HTERT RPE-1 (cell line): ENCODE data around the gene ALDH8A1.

Source experiments
- in situ Hi-C: fragments of 300-500 bp; cut with MboI; formaldehyde crosslinking; loops from 4 replicates; pipeline ENCODE4 v1.14.3; 2020; ENCODE audit warnings: low sequenced_read_pairs

The ALDH8A1 gene

GRCh38 chr6:134880487-134881190 lies 69.3 kb downstream of the ALDH8A1 start:
- in situ Hi-C loops: no loop called here

DNA sequence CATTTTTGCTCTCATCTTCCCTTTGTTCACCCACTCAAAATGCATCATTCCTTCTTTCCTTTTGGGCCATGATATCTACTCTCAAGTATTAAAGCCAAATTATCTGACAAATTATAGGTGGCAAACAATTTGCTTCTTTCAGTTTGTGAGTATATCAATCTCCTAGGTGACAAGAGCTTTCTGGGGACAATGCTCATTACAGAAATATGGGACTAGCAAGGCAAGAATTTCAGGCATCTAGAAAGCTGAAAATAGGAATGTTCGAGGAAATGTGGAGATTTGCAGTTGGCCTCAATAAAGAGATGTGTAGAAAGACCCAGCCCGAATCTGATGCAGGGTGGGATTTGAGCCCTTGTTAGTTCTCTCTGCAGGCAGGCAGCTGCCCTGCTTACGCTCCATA lies 71.8 kb downstream of the ALDH8A1 start:
- in situ Hi-C loops: no loop called here

DNA sequence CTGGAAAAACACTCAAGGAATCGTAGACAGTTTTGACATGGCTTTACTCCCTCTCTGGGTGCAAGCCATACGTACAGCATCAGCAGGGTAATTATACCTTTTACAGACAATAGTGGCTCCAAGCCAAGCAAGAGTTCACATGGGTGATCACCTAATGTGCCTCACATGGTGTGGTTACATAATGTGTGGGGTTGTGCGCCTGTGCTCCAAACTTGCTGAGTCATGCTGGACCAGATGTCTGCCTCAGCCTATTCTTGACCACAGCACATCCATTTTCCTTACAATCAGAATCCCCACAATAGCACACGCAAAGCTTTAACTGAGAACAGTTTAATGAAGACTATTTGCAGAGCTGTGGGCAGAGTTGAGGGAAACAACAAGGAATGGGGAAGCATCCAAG lies 74.5 kb downstream of the ALDH8A1 start:
- in situ Hi-C loops: no loop called here

DNA sequence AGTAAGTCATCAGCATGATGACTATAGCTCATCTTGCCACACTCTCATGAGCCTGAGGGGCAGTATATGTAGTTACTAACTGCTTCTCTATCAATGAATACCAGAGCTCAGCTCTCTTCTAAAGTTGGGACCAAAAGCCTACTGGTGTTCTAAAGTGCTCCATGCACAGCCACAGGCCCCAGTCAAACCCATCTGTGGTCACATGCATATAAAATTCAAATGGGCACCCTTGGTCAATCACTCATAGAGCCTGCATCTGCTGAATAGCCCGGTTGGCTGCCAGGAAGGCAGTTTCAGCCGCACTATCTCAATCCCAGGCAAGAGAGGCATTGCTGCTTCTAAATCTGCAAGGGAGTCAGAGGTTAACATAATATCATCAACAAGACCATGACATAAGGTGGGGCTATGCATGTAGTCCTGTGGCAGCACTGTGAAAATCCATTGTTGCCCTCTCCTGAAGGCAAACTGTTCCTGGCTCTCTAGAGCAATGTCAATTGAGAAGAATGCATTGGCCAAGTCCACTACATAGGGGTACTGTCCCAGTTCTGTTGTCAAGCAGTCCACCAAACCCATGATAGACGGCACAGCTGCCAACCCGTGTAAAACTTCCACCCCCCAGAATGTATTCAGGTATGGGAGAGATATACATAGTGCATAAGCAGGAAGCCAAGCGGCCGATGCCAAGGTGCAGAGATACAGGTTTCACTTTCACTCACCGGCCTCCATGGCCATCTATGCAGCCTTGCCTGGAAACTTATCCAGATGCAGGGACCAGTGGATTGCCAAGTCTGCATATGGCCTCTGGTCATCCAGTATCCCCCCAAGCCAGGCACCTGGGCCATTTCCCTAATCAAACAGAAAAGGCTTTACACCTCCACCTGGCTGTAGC lies 76.2 kb downstream of the ALDH8A1 start:
- in situ Hi-C loops: no loop called here

GRCh38 chr6:134870677-134871498 lies 79.0 kb downstream of the ALDH8A1 start:
- in situ Hi-C loops: no loop called here

- in situ Hi-C loops: no loop called here
These were observed 81.1 kb downstream of the ALDH8A1 start for GRCh38 chr6:134868812-134869211.
